D721Med (cell line): Measurements from ENCODE around the gene SVEP1.
"Not testable (repeated sequence)": the region's sequence is repeated elsewhere in the genome, so short reads cannot be mapped to it uniquely, and the experiment has no call there.

Experiments
- DNase-seq: peaks from one replicate; pipeline ENCODE4 v3.0.0; 2011; ENCODE audit warnings: low spot score; ENCODE audit not compliant: insufficient read length
- FAIRE-seq: peaks from 2 replicates; lab custom pipeline; 2011; peaks lifted over from hg19 to GRCh38; lab: Jason Lieb, UNC
- TF ChIP-seq, protein P1 (sequence below): IDR thresholded peaks from 2 replicates; pipeline ENCODE4 v1.5.1; 2012; ENCODE audit warnings: mild to moderate bottlenecking, control low read depth; ENCODE audit not compliant: insufficient read depth; ENCODE audit errors: missing control alignments

The SVEP1 gene

DNA sequence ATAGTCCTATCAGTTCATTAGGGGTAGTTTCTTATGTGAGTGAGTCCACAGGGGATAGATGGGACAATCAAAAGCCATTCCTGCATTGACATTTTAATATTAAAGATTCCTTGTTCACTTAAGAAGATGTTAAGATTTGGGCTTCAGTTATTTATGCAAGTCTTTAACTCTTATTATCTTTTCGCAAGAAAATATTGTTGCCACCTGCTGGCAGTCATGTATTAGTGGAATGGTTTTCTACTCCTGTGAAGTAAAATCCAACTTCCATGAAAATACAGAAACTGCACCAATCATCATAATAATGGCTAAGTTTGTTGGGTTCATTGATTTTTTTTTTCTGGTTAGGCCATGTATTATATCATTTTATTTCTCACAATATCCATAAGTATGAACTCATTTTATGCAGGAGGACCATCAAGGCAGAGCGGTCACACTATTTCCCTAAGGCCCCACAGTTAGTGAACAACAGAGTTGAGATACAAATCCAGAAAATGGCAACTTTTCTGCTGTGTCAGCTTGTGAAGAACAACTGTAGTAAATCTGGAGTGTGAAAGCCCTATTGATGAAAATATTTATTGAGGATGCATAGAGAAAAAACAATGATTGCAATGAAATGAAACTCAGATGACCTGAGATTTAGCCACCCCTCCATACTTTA is 153.4 kb downstream of the SVEP1 start:
- FAIRE-seq (no peak), DNase-seq (no peak)
- TF ChIP-seq, protein P1, sequence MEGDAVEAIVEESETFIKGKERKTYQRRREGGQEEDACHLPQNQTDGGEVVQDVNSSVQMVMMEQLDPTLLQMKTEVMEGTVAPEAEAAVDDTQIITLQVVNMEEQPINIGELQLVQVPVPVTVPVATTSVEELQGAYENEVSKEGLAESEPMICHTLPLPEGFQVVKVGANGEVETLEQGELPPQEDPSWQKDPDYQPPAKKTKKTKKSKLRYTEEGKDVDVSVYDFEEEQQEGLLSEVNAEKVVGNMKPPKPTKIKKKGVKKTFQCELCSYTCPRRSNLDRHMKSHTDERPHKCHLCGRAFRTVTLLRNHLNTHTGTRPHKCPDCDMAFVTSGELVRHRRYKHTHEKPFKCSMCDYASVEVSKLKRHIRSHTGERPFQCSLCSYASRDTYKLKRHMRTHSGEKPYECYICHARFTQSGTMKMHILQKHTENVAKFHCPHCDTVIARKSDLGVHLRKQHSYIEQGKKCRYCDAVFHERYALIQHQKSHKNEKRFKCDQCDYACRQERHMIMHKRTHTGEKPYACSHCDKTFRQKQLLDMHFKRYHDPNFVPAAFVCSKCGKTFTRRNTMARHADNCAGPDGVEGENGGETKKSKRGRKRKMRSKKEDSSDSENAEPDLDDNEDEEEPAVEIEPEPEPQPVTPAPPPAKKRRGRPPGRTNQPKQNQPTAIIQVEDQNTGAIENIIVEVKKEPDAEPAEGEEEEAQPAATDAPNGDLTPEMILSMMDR, result peak; percentile 34

DNA sequence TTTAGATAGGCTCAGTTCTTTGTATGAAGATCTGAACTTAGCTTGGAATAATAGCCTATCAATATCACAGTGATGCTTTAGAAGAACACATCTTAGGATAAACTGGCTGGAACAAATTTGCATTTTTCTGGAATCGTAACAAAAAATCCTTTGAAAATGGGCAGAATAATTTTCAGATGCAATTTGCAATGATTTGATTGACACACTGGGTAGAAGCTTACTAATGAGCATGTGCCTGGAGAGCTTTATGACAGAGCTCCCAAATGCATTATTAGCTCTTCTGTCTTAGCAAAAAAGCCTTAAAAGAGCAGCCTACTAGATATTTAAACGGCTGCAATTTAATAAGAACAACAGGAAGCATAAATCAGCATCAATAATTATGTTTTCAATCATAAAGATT is 165.1 kb downstream of the SVEP1 start:
- no peak for DNase-seq
- TF ChIP-seq, protein P1, result no peak
- no peak for FAIRE-seq

DNA sequence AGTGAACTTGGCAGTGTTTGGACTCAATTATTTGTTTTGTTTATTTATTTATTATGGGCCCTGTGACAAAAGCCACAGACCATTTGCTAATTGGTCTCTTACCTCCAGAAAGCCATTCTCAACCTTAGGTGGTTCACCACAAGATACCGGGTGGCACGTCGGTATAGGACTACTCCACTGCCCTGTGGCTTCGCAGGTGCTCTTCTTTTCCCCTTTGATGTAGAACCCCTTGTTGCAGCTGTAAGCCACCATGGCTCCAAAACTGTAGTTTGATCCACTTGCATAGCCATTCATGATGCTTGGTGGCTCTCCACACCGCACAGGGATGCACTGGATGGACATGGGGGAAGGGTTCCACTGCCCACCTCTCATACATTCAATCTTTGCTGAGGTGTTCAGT is 168.6 kb downstream of the SVEP1 start:
- FAIRE-seq, result no peak
- TF ChIP-seq, protein P1, result no peak
- DNase-seq, result no peak

DNA sequence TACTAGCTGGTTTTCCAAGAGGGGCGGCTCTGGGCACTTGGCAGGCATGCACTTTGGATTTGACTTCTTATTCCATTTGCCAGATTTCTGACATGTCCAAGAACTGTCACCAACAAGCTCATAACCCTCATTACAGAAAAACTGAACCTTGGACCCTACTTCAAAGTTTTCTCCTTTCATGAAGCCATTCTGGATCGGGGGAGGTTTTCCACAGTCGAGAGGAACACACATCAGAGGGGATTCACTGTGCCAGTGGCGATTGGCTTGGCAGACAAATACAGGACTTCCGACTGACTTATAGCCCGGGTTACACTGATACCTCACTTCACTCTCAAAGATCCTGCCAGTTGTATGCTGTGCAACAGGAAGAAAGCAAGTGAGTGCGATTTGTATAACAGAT is 170.9 kb downstream of the SVEP1 start:
- FAIRE-seq (no peak), DNase-seq (no peak)
- TF ChIP-seq, protein P1, result no peak

DNA sequence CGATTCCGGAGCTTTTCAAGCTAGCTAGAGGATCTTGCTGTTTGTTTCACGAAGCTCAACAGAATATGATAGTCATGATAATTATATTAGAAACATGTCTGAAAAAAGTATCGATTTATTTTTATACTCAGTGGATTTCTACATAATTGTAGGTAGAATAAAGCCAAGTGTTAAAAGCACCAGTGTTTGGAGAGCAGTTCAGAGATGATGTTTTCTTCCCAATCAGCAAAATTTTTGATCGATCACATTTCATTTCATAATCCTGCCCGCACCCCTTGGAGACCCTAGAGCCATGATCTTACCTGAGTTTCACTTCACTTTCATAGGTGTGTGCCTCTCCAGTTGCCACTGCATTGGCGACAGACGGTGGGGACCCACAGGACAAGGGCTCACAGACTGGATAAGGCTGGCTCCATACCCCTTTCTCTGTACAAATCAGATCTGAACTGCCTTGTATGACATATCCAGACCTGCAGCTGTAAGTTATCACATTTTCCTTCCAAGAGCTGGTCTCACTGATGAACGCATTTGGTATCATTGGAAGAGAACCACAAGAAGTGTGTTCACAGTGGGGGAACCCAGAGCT is 173.6 kb downstream of the SVEP1 start:
- FAIRE-seq (no peak), DNase-seq (no peak)
- TF ChIP-seq, protein P1, result no peak

DNA sequence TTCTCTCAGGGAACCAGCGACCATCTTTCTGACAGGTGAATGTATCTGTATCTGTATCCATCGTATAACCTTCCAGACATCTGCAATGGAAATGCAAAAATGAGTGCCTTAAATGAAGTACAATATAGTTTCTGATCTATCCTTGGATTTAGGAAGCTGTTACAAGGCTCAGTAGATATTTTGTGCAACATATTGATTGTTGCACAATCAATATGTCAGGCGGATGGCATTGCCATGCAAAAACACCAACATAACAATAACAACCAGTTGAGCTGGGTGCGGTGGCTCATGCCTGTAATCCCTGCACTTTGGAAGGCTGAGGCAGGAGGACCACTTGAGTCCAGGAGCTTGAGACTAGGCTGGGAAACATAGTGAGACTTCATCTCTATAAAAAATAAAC is 175.1 kb downstream of the SVEP1 start:
- DNase-seq (no peak), FAIRE-seq (no peak)

DNA sequence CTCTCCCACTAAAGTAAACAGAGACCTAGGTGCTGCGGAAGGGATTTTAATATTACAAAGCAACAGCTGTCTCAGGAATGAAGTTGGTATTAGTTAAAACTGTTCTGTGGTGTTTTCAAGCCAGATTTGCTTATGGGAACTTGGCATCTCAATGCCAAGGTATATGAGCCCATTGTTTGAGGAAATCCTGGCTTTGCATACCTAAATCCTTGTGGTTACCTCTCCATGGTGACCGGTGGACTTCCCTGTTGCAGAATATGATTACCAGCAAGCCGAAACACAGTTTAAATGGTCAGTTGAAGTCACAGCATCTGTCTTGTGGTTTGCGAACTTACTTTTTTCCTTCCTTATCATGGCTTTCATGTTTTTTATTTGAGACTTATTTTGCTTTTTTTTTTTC is 179.6 kb downstream of the SVEP1 start:
- no peak for FAIRE-seq

More for the DNA sequence above, 175.1 kb downstream of the SVEP1 start:
- TF ChIP-seq, protein P1, result no peak

DNA sequence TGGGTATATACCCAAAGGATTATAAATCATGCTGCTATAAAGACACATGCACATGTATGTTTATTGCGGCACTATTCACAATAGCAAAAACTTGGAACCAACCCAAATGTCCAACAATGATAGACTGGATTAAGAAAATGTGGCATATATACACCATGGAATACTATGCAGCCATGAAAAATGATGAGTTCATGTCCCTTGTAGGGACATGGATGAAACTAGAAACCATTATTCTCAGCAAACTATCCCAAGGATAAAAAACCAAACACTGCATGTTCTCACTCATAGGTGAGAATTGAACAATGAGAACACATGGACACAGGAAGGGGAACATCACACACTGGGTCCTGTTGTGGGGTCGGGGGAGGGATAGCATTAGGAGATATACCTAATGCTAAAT is 180.5 kb downstream of the SVEP1 start:
- not testable (repeated sequence) for DNase-seq, FAIRE-seq

More for the DNA sequence above, 179.6 kb downstream of the SVEP1 start:
- DNase-seq, result no peak
- TF ChIP-seq, protein P1, result no peak
